ENCODE measurements around the gene C9orf50. TPM values are rescaled to one million over a fixed set of nuclear protein-coding genes. Genes with fewer than 3 reads are reported as not detected.

C9orf50 gene
- total RNA-seq, 3 donors from 2014 or later (not counting 1 experiment from before 2014, with no cell fraction given) = not detected

Other genes starting within 250 kb of the C9orf50 start
- 10 to 100 TPM; 17.1 to 23.5 (median 17.1) TPM for gene NTMT1, start 5.1 kb upstream of the C9orf50 start, total RNA-seq
- 10 to 100 TPM; 21.9 to 35.4 (median 32.4) TPM for gene ASB6, start 21.1 kb upstream of the C9orf50 start, total RNA-seq
- not detected for gene PRRX2, start 44.5 kb upstream of the C9orf50 start, total RNA-seq
- under 1 TPM; 0.28 to 0.47 (median 0.39) TPM for gene PTGES, start 131.9 kb upstream of the C9orf50 start, total RNA-seq
- 10 to 100 TPM; 20.2 to 30.5 (median 23.9) TPM for gene TOR1B, start 182.1 kb upstream of the C9orf50 start, total RNA-seq
- gene TOR1A, start 203.0 kb upstream of the C9orf50 start, total RNA-seq = 10 to 100 TPM; 26.1 to 36.4 (median 34.8) TPM
- 10 to 100 TPM; 93.7 to 97.9 (median 97.6) TPM for gene C9orf78, start 214.2 kb upstream of the C9orf50 start, total RNA-seq
- 10 to 100 TPM; 66.8 to 86.1 (median 80.3) TPM for gene USP20, start 214.4 kb upstream of the C9orf50 start, total RNA-seq